Measurements from ENCODE around the gene SPRY1.

SPRY1 gene

GRCh38 chr4:123421227-123421936 lies 24.8 kb downstream of the SPRY1 start:
- Histone ChIP-seq H3K4me2 (peak overlapping the region; percentile 20 to 68 (median 61); a peak in 19 of 22 replicates), H3K27ac (peak overlapping the region in 4 of 11 experiments; percentile 38 to 90 (median 71); a peak in 7 of 22 replicates), H3K9me3 (replicated peaks in 1 of 11) (peaks cover 6 to 20% (median 13%) of the 10 kb centered on the region in 11 experiments), H3K4me1 (peaks cover 33 to 60% (median 55%) of the 10 kb centered on the region in 10 experiments), H4K20me1 (no peaks in the 10 kb centered on the region), H3K4me3 (no peak overlapping the region), H3K27me3 (peaks cover 0 to 11% (median 0%) of the 10 kb centered on the region in 11 experiments; a peak in 1 of 22 replicates), H3K9ac (no peak overlapping the region), H3K36me3 (no peaks in the 10 kb centered on the region)
- TF ChIP-seq Cebpa-rat (IDR thresholded peaks at IDR 0.05) = no peak

- Histone ChIP-seq H3K36me3 (no peaks in the 10 kb centered on the region), H3K27me3 (peaks cover 0 to 8% (median 0%) of the 10 kb centered on the region in 11 experiments; a peak in 1 of 22 replicates), H3K4me2 (peak overlapping the region; percentile 20 to 68 (median 61); a peak in 21 of 22 replicates), H3K4me1 (peaks cover 28 to 52% (median 47%) of the 10 kb centered on the region in 10 experiments), H3K9me3 (replicated peaks in 1 of 11) (peaks cover 14 to 28% (median 21%) of the 10 kb centered on the region in 11 experiments), H3K9ac (peak overlapping the region in 4 of 11 experiments; percentile 20 to 49 (median 22); a peak in 2 of 22 replicates), H4K20me1 (no peaks in the 10 kb centered on the region), H3K4me3 (peak overlapping the region in 1 of 10 experiments; percentile 5; a peak in 2 of 20 replicates), H3K27ac (peak overlapping the region in 6 of 11 experiments; percentile 30 to 61 (median 45); a peak in 11 of 22 replicates)
- no peak for TF ChIP-seq Cebpa-rat (IDR thresholded peaks at IDR 0.05)
Measured at GRCh38 chr4:123421937-123422781, 25.6 kb downstream of the SPRY1 start.

GRCh38 chr4:123423819-123424218 lies 27.2 kb downstream of the SPRY1 start:
- Histone ChIP-seq H3K9me3 (replicated peaks in 1 of 11) (peaks cover 31 to 44% (median 38%) of the 10 kb centered on the region in 11 experiments), H3K36me3 (no peaks in the 10 kb centered on the region), H3K27ac (no peak overlapping the region), H3K4me1 (peaks cover 16 to 35% (median 30%) of the 10 kb centered on the region in 10 experiments), H3K4me3 (no peak overlapping the region), H3K27me3 (peaks cover 0 to 8% (median 0%) of the 10 kb centered on the region in 11 experiments; a peak in 1 of 22 replicates), H3K9ac (no peak overlapping the region), H3K4me2 (no peak overlapping the region), H4K20me1 (no peaks in the 10 kb centered on the region)
- TF ChIP-seq Cebpa-rat (IDR thresholded peaks at IDR 0.05) = no peak

DNA sequence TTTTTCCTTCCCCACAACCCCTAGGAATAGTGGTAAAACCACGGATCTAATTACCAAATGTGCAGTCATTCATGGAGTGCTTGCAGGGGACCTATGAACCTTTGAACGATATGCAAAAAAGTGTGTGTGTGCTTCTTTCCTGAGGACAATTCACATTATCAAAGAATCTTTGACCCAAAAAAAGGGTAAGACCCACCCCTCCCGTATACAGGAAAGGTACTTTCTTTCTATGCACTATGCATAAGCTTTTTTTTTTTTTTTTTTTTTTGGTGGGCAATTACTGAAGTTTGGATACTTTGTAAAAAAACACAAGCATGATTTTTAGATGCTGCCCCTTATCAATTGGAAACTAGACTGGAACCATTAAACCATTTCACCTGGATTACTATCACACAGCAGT lies 31.4 kb downstream of the SPRY1 start:
- Histone ChIP-seq H3K27me3 (no peaks in the 10 kb centered on the region), H3K4me3 (no peak overlapping the region; a peak in 1 of 20 replicates), H3K36me3 (no peaks in the 10 kb centered on the region), H3K9me3 (replicated peaks in 1 of 11) (peaks cover 35 to 42% (median 38%) of the 10 kb centered on the region in 11 experiments), H3K27ac (no peak overlapping the region), H4K20me1 (no peaks in the 10 kb centered on the region), H3K4me2 (no peak overlapping the region), H3K4me1 (no peaks in the 10 kb centered on the region), H3K9ac (no peak overlapping the region)
- no peak for TF ChIP-seq Cebpa-rat (IDR thresholded peaks at IDR 0.05)

GRCh38 chr4:123430031-123430430 lies 33.4 kb downstream of the SPRY1 start:
- Histone ChIP-seq H3K4me2 (no peak overlapping the region), H3K36me3 (no peaks in the 10 kb centered on the region), H4K20me1 (no peaks in the 10 kb centered on the region), H3K4me1 (no peaks in the 10 kb centered on the region), H3K4me3 (no peak overlapping the region), H3K9ac (no peak overlapping the region), H3K27me3 (no peaks in the 10 kb centered on the region), H3K9me3 (replicated peaks in 1 of 11) (peaks cover 39 to 52% (median 45%) of the 10 kb centered on the region in 11 experiments), H3K27ac (no peak overlapping the region)
- TF ChIP-seq Cebpa-rat (IDR thresholded peaks at IDR 0.05) = no peak

- Histone ChIP-seq H3K36me3 (no peaks in the 10 kb centered on the region; a peak in 1 of 22 replicates), H3K4me2 (no peak overlapping the region), H3K27me3 (no peaks in the 10 kb centered on the region), H3K27ac (no peak overlapping the region), H3K9me3 (replicated peaks in 1 of 11) (peaks cover 42 to 56% (median 49%) of the 10 kb centered on the region in 11 experiments), H3K9ac (no peak overlapping the region), H4K20me1 (no peaks in the 10 kb centered on the region), H3K4me1 (no peaks in the 10 kb centered on the region), H3K4me3 (no peak overlapping the region)
- TF ChIP-seq Cebpa-rat (IDR thresholded peaks at IDR 0.05) = no peak
Measured at GRCh38 chr4:123430501-123430900, 33.9 kb downstream of the SPRY1 start.

GRCh38 chr4:123433573-123433972 lies 37.0 kb downstream of the SPRY1 start:
- H4K20me1 ChIP-seq = no peaks in the 10 kb centered on the region
- H3K36me3 ChIP-seq = no peaks in the 10 kb centered on the region; a peak in 1 of 22 replicates
- H3K4me2 ChIP-seq = no peak overlapping the region
- H3K27me3 ChIP-seq = peaks cover 0 to 25% (median 0%) of the 10 kb centered on the region in 11 experiments; a peak in 4 of 22 replicates
- H3K4me3 ChIP-seq = no peak overlapping the region
- peaks cover 21 to 33% (median 27%) of the 10 kb centered on the region in 11 experiments for H3K9me3 ChIP-seq (replicated peaks in 1 of 11)
- no peaks in the 10 kb centered on the region for H3K4me1 ChIP-seq
- H3K27ac ChIP-seq = no peak overlapping the region
- H3K9ac ChIP-seq = no peak overlapping the region
- no peak for TF ChIP-seq Cebpa-rat (IDR thresholded peaks at IDR 0.05)

DNA sequence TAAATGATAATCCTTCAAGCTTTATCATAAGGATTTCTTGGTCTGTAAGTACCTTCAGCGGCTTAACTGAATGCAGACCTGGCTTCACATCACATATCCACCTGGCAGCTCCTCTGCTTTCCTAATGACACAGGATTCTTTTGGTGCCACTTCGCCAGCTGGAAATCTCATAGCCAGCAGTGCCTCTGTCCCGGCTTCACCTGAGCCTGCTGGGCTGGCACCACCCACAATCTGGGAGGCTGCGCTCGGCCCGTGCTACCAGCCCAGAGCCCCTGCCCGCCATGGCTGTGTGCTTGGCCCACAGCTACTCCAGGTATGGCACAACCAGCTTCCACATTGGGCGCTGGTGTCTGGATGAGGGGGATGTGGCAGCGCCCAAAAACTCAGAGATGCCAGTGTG lies 37.4 kb downstream of the SPRY1 start:
- H3K4me1 ChIP-seq = no peaks in the 10 kb centered on the region
- no peak for TF ChIP-seq Cebpa-rat (IDR thresholded peaks at IDR 0.05)
- no peak overlapping the region for H3K4me3 ChIP-seq
- H3K27me3 ChIP-seq = peaks cover 0 to 28% (median 0%) of the 10 kb centered on the region in 11 experiments; a peak in 4 of 22 replicates
- peaks cover 19 to 30% (median 24%) of the 10 kb centered on the region in 11 experiments for H3K9me3 ChIP-seq (replicated peaks in 1 of 11)
- H4K20me1 ChIP-seq = no peaks in the 10 kb centered on the region
- H3K4me2 ChIP-seq = no peak overlapping the region
- no peaks in the 10 kb centered on the region; a peak in 1 of 22 replicates for H3K36me3 ChIP-seq
- H3K9ac ChIP-seq = no peak overlapping the region
- H3K27ac ChIP-seq = no peak overlapping the region

All from BLaER1 treated with 17β-estradiol and CSF1 and Interleukin-3, amounts not matched to agents 10 nM and 100 nM (cell line).